Panc1 (cell line): ENCODE measurements around the gene C1S. TPM values are rescaled to one million over a fixed set of nuclear protein-coding genes. Genes with fewer than 3 reads are reported as not detected.

Experiments used
- ATAC-seq: fragments of 200-7000 bp; cut with Tn5 transposase; 2 replicates; pipeline ENCODE4 v1.9.1; 2020; ENCODE audit warnings: mild to moderate bottlenecking, moderate library complexity
- BruUV-seq: library from RNA; stranded (reverse); fragments of 400-500 nt; replicated peaks from 2 replicates; lab custom pipeline; 2021; lab: Mats Ljungman, UMichigan
- CTCF ChIA-PET: fragments of 300-600 bp; sonication (Branson Sonifier 250); formaldehyde crosslinking; loops from one replicate; lab custom pipeline; 2022; ENCODE audit warnings: antibody characterized with exemption; lab: Charles Lee
- POLR2A ChIA-PET: fragments of 300-600 bp; sonication (Branson Sonifier 250); formaldehyde crosslinking; loops from one replicate; lab custom pipeline; 2022; ENCODE audit warnings: antibody characterized with exemption; lab: Charles Lee
- DNase-seq: peaks from one replicate; pipeline ENCODE4 v3.0.0-alpha.2; 2010; ENCODE audit warnings: low read depth, low spot score
- H3K27ac ChIP-seq: 2 replicates; pipeline ENCODE4 v1.5.1; 2011; ENCODE audit warnings: mild to moderate bottlenecking, low read length, inconsistent platforms
- H3K27me3 ChIP-seq: fragments of 200-500 bp; sonication (Bioruptor generic); 2 replicates; pipeline ENCODE4 v1.6.0; 2014; ENCODE audit warnings: low read length, inconsistent platforms; ENCODE audit not compliant: control insufficient read depth, insufficient read depth
- H3K36me3 ChIP-seq: fragments of 200-500 bp; sonication (Bioruptor generic); 2 replicates; pipeline ENCODE4 v1.5.1; 2014; ENCODE audit warnings: inconsistent platforms, mild to moderate bottlenecking, low read length, moderate library complexity; ENCODE audit not compliant: control insufficient read depth, insufficient read depth
- H3K4me1 ChIP-seq: 2 replicates; pipeline ENCODE4 v1.5.1; 2011; ENCODE audit warnings: inconsistent platforms, mild to moderate bottlenecking, low read length, moderate library complexity; ENCODE audit not compliant: control insufficient read depth, insufficient read depth
- H3K4me3 ChIP-seq, 2 experiments: 2 replicates each; pipeline ENCODE4 v1.5.1; 2011 to 2012; ENCODE audit warnings: low read depth in 2 of 2, low read length in 2 of 2, mild to moderate bottlenecking in 2 of 2, inconsistent platforms in 1 of 2, moderate library complexity in 1 of 2
- H3K9me3 ChIP-seq: fragments of 200-500 bp; sonication (Bioruptor generic); 2 replicates; pipeline ENCODE4 v1.5.1; 2014; ENCODE audit warnings: low read depth, mild to moderate bottlenecking, inconsistent platforms, low read length, moderate library complexity; ENCODE audit not compliant: control insufficient read depth, insufficient read depth
- POLR2AphosphoS5 ChIP-seq: IDR thresholded peaks from 2 replicates; pipeline ENCODE4 v1.6.1; 2012; ENCODE audit warnings: mild to moderate bottlenecking, low read depth, low read length, moderate library complexity
- REST ChIP-seq, 2 experiments: IDR thresholded peaks; 2 replicates each; pipeline ENCODE4 v1.6.1; 2011 to 2012; ENCODE audit warnings: low read depth in 2 of 2, control low read depth in 1 of 2, low read length in 1 of 2, mild to moderate bottlenecking in 1 of 2, moderate library complexity in 1 of 2; ENCODE audit not compliant: insufficient read depth in 1 of 2
- SIN3A ChIP-seq: IDR thresholded peaks from 2 replicates; pipeline ENCODE4 v1.6.1; 2012; ENCODE audit warnings: low read depth, mild to moderate bottlenecking, low read length, moderate library complexity, borderline replicate concordance; ENCODE audit not compliant: insufficient read depth
- TCF7L2 ChIP-seq: IDR thresholded peaks from 2 replicates; pipeline ENCODE4 v1.6.1; 2011; ENCODE audit warnings: mild to moderate bottlenecking, low read depth, low read length, inconsistent platforms
- in situ Hi-C: cut with HindIII; loops from 2 replicates; pipeline ENCODE4 v1.10.0; 2016; ENCODE audit warnings: low sequenced_read_pairs, low pct_unique_long_range_greater_than_20kb
- intact Hi-C: fragments of 100-400 bp; cut with micrococcal nuclease; formaldehyde crosslinking; loops from one replicate; pipeline ENCODE4 v1.10.0; 2022; ENCODE audit not compliant: unreplicated experiment
- total RNA-seq: library from RNA; stranded (reverse); gene quantifications from one replicate; pipeline ENCODE4 v1.2.1, GENCODE V29; 2021; ENCODE audit not compliant: unreplicated experiment
- TF ChIP-seq, protein P1 (sequence below): fragments of 450-650 bp; IDR thresholded peaks from 2 replicates; pipeline ENCODE4 v1.5.1; 2017; ENCODE audit warnings: mild to moderate bottlenecking

C1S gene
- total RNA-seq, 1 experiment from 2014 or later, result 1.8 TPM

GRCh38 chr12:7064516-7064915 is 4.0 kb downstream of the C1S start:
- Histone ChIP-seq H3K27ac (no peak overlapping the region), H3K4me1 (no peaks in the 10 kb centered on the region), H3K9me3 (no peaks in the 10 kb centered on the region), H3K36me3 (no peaks in the 10 kb centered on the region), H3K4me3 (no peak overlapping the region), H3K27me3 (no peaks in the 10 kb centered on the region)
- in situ Hi-C loops, result no loop called here
- POLR2A ChIA-PET, result no interaction called here
- no peak for TF ChIP-seq REST (IDR thresholded peaks at IDR 0.05; ENCODE audit: insufficient read depth in 1 of 2, low read depth in 2 of 2, low read length in 1 of 2)
- TF ChIP-seq, protein P1, sequence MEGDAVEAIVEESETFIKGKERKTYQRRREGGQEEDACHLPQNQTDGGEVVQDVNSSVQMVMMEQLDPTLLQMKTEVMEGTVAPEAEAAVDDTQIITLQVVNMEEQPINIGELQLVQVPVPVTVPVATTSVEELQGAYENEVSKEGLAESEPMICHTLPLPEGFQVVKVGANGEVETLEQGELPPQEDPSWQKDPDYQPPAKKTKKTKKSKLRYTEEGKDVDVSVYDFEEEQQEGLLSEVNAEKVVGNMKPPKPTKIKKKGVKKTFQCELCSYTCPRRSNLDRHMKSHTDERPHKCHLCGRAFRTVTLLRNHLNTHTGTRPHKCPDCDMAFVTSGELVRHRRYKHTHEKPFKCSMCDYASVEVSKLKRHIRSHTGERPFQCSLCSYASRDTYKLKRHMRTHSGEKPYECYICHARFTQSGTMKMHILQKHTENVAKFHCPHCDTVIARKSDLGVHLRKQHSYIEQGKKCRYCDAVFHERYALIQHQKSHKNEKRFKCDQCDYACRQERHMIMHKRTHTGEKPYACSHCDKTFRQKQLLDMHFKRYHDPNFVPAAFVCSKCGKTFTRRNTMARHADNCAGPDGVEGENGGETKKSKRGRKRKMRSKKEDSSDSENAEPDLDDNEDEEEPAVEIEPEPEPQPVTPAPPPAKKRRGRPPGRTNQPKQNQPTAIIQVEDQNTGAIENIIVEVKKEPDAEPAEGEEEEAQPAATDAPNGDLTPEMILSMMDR, result no peak
- no peak for TF ChIP-seq TCF7L2
- no peak for TF ChIP-seq POLR2AphosphoS5
- TF ChIP-seq SIN3A, result no peak
- CTCF ChIA-PET, result no interaction called here
- no peak for ATAC-seq
- BruUV-seq, result no TSS peak
- no peak for DNase-seq
- intact Hi-C loops, result no loop called here

GRCh38 chr12:7065073-7065623 is 4.6 kb downstream of the C1S start:
- in situ Hi-C loops (no loop called here), intact Hi-C loops (no loop called here)
- H3K27me3 ChIP-seq, result no peaks in the 10 kb centered on the region
- no peaks in the 10 kb centered on the region for H3K36me3 ChIP-seq
- H3K4me3 ChIP-seq, result no peak overlapping the region
- H3K4me1 ChIP-seq, result no peaks in the 10 kb centered on the region
- ChIA-PET POLR2A (no interaction called here), CTCF (no interaction called here)
- H3K27ac ChIP-seq, result no peak overlapping the region
- H3K9me3 ChIP-seq, result no peaks in the 10 kb centered on the region
- DNase-seq (no peak), ATAC-seq (no peak)
- TF ChIP-seq, protein P1, result no peak
- TF ChIP-seq POLR2AphosphoS5 (no peak), REST (IDR thresholded peaks at IDR 0.05; ENCODE audit: insufficient read depth in 1 of 2, low read depth in 2 of 2, low read length in 1 of 2) (no peak)
- BruUV-seq, result no TSS peak
